SIG-M5 treated with dmso at 0.1 percent for 504 hours (cell line): Measurements from ENCODE around the gene LAMTOR4.

Experiments used
- DNase-seq: peaks from one replicate; lab custom pipeline; 2025; ENCODE audit not compliant: unreplicated experiment; lab: John Stamatoyannopoulos, UW

Gene LAMTOR4

DNA sequence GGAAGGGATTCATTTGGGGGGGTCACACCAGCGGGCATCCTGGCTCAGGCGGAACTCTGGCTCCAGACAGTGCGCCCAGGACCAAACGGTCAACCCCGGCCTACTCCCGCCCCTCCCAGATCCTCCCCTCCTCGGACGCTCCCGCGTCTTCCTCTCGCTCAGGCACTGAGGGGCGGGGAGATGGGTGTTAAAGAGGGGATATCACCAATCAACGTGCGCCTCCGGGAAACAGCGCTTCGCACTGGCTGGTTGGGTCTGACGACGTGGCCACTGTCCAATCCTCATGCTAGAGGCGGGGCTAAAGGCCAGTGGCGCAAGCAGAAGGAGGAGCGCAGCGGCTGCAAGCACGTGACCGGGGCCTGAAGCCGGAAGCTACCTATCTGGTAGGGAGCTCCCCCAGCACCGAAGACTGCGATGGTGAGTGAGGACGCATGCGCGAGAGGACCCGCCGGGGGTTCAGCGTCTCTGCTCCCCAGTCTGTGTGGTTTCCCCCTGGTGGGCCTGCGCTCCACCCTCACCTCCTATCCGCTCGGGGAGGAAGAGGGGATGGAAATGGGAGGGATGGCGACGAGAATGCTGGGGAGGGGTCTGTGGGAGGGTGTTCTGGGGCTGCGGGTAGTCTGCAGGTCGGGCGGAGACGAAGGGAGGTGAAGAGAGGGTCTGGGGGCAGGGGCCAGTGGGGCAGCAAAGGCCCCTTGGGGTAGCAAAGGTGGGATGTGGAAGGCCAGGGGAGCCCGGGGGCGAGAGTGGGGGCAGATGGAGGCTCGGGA, at the start of gene LAMTOR4:
TSS of gene LAMTOR4 (plus strand) at position 360 of the 770 bp plus-strand sequence. CDS start at position 415, 55 bp downstream.
- DNase-seq, result peak; percentile 99

DNA sequence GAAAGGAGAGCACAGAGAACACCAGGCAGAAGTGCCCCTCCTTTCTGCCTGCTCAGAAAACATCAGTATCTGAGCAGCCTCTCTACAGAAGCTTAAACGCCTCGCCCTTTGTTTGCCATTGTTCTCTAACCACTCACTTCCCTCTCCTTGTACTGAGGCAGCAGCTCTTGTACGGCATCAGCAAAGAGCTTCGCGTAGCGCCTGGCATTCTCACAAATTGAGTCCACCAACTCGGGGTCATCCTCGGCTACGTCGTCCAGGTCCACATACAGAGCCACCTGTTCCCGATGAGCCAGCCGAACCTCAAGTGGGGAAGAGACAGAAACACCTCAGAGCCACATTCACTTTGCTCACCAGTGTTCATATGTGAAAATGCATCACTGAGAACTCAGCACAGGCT, 49.3 kb upstream of the LAMTOR4 start:
- no peak for DNase-seq

DNA sequence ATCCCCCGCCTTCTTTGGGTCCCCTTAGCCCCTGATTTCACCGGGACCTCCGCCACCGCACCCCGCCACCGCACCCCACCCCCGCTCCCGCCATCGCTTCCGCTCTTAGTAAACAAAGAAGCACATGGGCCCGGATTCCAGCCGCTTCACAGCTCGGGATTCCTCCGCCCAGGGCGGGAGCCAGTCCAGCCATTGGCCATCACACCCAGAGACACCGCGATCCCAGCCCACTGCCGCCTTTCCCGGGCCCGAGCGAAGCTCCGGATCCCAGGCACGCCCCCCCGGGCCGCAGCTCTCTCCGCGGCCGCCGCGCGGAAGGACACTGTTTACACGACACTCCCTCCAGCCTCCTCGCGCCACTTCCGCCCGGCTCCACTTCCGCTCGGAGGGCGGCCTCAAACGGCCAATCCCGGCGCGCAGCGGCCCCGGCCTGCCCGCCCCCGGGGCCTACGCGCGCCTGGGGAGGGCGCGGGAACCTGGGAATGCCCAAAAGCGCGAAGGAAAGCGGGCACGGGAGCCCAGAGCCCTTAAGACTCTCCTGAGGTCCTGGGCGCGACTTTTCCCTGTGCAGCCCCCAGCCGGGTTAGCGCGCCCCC, 48.2 kb upstream of the LAMTOR4 start:
- peak; percentile 88 for DNase-seq

DNA sequence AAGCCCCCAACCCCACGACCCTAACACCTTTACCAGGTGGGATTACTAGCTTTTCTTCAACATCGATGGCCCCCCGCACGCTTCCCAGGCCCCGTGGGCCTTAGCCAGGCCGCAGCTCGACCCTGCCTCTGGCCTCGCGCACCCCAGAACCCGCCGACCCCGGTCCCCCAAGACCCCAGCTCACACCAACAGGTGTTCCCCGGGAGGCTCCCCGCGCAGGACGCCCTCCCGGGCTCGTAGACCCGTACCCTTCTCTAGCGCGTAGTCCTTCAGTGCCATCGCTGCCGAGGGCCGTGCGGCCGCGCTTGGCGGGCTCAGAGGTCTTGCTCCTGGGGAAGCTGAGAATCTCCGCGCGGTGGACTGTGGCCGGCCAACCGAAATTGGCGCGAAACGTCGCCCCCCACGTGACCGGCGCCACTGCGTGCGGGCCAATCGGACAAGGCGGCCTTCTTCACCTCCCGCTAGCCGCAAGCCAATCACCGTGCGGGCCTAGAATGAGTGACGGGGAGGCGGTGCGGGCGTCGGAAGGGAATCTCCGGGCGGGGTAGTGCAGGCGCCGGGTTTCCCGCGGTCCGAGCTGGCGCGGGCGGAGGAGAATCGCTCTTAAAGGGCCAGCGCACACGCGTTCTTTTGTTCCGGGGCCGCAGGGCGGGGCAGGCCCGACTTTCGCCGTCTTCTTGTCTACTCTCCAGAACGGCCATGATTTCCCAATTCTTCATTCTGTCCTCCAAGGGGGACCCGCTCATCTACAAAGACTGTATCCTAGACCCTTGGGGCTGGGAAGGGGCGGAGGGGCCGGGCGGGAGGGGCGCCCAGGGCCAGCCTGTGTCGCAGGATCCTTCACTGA, 47.5 kb upstream of the LAMTOR4 start, which contains the start of the genes AP4M1 and MCM7:
TSS of gene AP4M1 (plus strand) at position 628 of the 847 bp plus-strand sequence. CDS start at position 700, 72 bp downstream.
TSS of gene MCM7 (minus strand) at position 382 of the 847 bp plus-strand sequence. CDS start at position 279, 103 bp downstream.
- peak; percentile 99 for DNase-seq

DNA sequence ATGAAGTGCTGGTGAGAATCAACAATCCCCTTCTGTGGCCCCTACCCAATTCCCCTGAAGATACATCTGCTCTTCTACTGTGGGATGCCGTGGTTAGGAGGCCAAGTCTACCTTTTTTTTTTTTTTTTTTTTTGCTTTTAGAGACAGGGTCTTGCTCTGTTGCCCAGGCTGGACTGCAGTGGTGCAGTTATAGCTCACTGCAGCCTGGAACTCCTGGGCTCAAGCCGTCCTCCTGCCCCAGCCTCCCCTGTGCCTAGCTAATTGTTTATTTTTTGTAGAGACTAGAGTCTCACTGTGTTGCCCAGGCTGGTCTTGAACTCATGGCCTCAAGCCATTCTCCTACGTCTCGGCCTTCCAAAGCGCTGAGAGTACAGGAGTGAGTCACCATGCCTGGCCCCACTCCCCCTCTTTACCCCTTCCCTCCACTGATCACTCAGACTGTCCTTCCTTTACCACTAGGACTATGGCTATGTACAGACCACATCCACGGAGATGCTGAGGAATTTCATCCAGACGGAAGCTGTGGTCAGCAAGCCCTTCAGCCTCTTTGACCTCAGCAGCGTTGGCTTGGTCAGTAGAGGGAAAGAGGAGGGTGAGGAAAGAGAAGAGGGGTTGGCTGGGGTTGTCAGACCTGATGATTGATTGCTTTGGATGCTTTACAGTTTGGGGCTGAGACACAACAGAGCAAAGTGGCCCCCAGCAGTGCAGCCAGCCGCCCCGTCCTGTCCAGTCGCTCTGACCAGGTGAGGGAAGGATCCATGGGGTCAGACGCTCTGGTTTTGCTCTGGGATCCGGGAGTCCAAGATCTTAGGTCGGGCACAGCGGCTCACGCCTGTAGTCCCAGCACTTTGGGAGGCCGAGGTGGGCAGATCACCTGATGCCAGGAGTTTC, 45.5 kb upstream of the LAMTOR4 start:
- DNase-seq, result no peak

DNA sequence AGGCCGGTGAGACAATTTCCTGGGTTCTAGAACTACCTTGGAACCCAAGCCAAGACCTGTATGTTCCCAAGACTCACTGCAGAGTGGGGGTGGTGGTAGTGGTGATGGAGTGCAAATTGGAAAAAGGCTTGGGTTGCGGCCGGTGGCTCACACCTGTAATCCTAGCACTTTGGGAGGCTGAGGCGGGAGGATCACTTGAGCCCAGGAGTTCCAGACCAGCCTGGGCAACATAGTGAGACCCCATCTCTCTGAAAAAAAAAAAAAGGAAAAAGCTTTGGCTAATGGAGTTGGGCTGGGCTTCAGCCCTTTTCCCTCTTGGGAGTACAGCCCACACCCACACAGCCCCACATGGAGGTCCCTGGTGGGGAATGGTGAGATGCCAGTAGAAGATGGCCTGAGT, 43.2 kb upstream of the LAMTOR4 start:
- no peak for DNase-seq

DNA sequence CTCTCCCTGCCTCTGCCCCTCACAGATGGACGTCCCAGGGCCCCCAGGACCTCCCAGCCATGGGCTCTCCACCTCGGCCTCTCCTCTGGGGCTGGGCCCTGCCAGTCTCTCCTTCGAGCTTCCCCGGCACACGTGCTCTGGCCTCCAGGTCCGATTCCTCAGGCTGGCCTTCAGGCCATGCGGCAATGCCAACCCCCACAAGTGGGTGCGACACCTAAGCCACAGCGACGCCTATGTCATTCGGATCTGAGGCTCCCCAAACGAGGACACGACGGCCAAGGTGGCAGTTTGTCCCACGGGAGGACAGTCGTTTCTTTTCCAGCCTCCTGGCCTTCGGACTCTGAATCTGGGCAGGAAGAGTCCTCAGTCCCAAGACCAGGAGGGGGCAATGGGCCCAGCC, 42.1 kb upstream of the LAMTOR4 start:
- no peak for DNase-seq

DNA sequence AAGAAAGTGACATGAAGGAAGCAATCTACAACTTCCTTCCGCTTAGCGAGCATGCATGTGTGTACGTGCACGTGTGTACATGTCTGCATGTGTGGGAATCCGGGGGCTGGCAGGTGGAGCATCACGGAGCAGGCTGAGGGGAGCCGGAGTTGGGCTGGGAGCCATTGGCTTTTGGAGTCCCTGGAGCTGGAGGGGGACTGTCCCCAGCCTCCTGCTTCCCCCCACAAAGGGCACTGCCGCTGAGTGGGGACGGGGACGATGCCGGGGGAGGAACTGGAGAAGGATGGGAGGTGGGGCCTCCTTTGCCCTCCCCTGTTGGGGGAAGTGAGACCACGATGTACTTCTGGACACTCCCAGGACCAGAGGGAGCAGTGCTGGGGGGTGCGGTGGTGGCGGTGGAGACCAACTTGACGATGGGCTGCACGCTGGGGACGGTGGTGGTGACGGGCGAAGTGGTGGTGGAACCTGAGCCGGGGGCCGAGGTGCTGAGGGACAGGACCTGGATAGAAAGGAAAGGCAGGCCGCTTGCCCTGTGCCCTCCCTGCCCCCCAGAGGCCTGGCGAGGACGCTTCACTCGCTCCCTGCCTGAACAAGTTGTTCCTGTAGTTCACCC, 41.5 kb upstream of the LAMTOR4 start:
- no peak for DNase-seq

DNA sequence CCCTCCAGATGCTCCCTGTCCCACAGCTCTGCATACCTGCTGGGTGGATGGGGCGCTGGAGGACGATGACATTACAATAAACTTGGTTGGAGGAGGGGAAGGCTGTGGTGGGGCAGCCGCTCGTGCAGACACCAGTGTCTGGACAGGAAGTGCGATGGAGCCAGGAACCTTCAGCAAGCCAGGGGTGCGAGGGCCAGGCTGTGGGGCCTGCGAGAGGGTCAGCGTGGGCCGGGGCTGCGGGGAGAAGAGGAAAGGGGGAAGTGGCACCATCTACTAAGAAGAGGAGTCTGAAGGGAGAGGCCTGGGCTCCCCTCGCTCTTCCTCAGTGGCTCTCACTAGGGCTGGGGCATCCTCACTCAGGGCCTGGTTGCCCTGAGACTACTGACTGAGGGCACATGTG, 40.8 kb upstream of the LAMTOR4 start:
- no peak for DNase-seq

DNA sequence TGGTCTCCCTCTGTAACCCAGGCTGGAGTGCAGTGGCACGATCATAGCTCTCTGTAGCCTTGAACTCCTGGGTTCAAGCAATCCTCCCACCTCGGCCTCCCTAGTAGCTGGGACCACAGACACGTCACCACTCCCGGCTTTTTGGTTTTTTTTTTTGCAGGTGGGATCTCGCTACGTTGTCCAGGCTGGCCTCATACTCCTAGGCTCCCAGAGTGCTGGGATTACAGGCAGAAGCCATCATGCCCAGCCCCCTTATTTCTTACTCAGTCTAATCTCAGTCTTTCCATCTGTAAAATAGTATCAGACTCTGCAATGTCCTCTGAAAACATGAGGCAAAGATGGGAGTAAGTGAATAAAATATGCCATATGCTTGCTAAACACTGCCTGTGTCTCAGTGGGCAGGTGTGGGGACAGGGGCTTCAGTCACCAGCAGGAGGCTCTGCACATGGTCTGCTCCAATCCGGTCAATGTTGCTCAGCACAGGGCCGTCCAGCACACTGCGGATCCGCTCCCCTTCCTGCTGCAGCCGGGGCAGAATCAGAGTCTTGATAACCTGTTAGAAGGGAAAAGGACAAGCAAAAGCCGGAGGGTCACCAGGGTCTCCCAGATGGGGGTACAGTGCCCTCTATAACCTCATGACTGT, 39.1 kb upstream of the LAMTOR4 start:
- no peak for DNase-seq

DNA sequence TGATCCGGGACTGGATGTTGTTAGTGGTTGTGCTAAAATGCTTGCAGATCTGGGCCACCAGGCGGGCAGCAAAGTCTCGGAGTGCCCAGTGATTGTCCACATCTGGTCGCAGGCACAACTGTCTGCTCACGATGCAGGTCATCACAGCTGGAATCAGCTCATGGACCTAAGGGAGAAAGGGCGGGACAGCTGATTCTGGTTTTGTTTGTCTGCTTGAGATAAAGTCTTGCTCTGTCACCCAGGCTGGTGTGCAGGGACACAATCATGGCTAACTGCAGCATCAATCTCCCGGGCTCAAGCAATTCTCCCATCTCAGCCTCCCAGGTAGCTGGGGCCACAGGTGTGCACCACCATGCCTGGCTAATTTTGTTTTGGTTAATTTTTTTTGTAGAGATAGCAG, 37.6 kb upstream of the LAMTOR4 start:
- no peak for DNase-seq

DNA sequence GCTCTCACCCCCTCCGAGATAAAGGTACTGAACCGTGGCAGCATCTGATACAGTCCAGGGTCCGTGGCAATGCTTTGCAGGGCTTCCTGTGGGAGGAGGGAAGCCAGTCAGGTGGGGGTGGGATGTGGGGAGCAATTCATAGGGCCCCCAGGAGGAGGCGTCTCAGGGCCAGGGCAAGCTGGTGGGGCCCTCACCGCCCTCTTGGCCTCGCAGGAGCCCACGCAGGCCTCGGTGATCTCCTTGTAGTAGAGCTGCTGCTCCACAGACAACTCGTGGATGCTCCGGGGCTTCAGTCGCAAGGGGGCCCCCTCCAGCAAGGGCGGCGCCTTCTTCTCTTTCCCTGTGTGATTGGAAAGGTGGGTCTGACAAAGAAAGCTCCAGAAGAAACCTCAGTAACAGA, 36.8 kb upstream of the LAMTOR4 start:
- DNase-seq, result no peak

DNA sequence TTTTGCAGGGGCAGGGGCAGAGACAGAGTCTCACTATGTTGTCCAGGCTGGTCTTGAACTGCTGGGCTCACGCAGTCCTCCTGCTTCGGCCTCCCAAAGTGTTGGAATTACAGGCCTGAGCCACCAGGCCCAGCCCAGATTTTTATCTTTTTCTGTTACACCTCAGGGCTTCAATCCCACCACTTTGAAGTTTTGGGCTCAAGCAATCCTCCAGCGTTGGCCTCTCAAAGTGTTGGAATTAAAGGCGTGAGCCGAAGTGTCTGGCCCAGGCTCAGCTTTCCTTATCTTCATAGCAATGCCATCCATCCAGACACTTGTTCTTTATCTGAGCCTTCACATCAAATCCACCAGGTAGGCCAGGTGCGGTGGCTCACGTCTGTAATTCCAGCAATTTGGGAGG, 33.7 kb upstream of the LAMTOR4 start:
- DNase-seq, result no peak

DNA sequence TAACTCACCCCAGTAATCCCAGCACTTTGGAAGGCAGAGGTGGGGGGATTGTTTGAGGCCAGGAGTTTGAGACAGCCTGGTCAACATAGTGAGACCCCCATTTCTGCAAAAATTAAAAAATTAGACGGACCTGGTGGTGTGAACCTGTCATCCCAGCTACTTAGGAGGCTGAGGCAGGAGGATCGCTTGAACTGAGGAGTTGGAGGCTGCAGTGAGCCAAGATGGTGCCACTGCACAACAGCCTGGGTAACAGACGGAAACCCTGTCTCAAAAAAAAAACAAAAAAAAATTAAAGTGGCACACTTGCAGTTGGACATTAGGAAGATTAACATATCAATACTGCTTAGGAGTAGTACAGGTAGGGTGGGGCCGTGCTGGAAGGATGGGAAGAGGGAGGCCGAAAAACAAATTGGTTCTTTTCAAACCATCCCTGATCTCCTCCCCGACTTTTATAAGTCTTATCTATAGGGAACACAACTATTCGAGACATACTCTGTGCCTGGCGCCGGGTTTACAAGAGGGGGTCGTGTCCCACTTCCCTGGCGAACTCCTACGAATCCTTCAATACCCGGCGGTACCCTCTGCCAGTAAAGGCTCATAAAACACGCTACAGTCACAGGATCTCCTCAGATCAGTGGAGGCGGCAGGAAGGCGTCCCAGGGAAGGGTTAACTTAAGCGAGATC, 30.2 kb upstream of the LAMTOR4 start:
- DNase-seq, result peak; percentile 53

DNA sequence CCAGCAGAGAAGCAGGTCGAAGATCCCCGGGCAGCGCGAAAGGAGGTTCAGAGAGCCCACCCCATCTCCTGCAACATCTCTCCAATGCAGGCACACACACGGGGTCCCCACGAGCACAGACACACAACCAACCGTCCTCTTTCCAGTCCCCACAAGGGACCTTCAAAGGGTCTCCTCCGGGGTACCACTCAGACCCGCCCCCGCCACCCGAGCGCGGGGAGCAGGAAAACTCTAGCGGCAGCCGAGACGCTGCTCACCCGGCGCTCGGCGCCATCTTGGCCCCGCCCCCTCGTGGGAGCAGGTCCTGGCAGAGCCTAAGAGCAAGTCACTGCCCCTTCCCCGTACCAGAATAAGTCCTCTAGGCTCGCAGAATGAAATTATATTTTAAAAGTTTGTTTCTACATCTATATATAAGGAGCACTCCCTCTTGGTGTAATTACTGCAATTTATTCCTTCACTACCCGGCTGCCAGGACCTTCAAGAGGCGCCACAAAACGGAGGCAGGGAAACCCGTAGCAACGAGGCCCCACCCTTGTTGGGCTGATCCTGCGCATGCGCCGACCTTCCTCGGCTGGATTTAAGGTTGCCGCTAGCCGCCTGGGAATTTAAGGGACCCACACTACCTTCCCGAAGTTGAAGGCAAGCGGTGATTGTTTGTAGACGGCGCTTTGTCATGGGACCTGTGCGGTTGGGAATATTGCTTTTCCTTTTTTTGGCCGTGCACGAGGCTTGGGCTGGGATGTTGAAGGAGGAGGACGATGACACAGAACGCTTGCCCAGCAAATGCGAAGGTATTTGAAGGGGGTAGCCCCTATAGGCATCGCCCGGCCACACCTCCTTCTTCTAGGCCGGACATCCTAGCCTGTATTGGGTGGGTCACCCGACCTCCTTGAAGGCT, 29.4 kb upstream of the LAMTOR4 start, which contains the start of the genes CNPY4 and TAF6:
TSS of gene CNPY4 (plus strand) at position 563 of the 898 bp plus-strand sequence. CDS start at position 674, 111 bp downstream.
TSS of gene TAF6 (minus strand) at position 287 of the 898 bp plus-strand sequence. CDS start 5,149 bp downstream, outside the sequence.
- DNase-seq, result peak; percentile 93

DNA sequence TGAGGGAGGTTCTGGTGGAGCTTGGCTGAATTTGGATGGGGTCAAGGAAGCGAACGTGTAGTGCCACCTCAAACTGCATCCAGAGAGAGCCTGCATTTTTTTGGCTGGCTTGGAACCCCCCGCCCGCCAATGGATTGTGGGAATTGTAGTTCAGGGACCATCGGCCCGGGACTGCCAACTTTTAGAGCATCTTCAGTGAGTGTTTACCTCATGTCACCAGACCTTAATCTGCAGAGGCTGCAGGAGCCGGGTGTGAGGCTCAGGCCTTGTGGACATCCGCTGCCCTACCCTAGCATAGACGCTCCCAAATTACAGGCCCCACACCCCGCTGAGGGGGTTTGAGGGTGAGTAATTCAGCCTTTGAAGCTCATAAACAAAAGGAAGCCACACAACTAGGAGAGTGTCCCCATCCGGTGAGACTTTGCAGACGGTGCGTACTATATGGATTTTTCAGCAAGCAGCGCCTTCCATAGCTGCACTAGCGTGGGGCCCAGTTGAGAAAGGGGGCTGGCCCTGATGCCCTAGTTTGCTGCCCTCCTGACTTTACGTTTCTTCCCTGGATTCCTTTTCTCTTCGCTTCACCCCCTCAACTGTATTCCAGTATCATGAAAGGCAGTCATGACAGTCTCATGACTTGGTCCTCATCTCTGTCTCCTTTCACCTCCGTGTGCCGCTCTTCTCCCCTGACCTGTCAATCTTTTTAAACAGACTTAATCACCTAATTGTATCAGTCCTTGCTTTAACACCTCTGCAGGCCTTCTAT, 28.6 kb upstream of the LAMTOR4 start:
- DNase-seq, result peak; percentile 65

DNA sequence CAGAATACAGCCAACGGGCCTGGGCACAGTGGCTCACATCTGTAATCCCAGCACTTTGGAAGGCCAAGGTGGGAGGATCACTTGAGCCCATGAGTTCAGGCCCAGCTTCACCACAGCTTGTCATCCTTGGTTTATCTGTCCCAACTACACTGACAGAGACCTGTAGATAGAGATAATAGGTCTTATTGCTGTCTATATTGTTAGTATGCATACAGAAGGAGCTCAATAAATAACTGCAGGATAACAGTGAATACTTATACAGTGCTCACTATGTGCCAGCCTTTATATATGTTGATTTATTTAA, 28.0 kb upstream of the LAMTOR4 start:
- no peak for DNase-seq
